CD4-positive, alpha-beta T cell (primary cell): ENCODE measurements around the gene REPIN1. TPM values are rescaled to one million over a fixed set of nuclear protein-coding genes. Genes with fewer than 3 reads are reported as not detected.

Experiments
- ATAC-seq: fragments of 200-7000 bp; cut with Tn5 transposase; one replicate; pipeline ENCODE4 v1.10.0; 2022; ENCODE audit warnings: mild to moderate bottlenecking; ENCODE audit not compliant: poor library complexity
- CTCF ChIA-PET: fragments of 350-600 bp; sonication (Branson Sonifier 250); formaldehyde crosslinking; loops from one replicate; lab custom pipeline; 2021; ENCODE audit warnings: antibody characterized with exemption, inconsistent platforms; lab: Charles Lee
- POLR2A ChIA-PET: fragments of 350-600 bp; sonication (Branson Sonifier 250); formaldehyde crosslinking; loops from one replicate; lab custom pipeline; 2021; ENCODE audit warnings: antibody characterized with exemption, inconsistent platforms; lab: Charles Lee
- DNase-seq, 14 experiments: peaks; one replicate each; pipeline ENCODE4 v3.0.0-alpha.2; 2013 to 2020; ENCODE audit warnings: mixed read lengths in 2 of 14
- H3K27ac ChIP-seq, 2 donors: one replicate each; pipeline versions ENCODE4 v1.5.1 to v1.7.0; 2013; ENCODE audit warnings: low read length in 2 of 2, low read depth in 1 of 2, mild to moderate bottlenecking in 1 of 2
- H3K27me3 ChIP-seq, 2 experiments: 1 replicate in 1 of 2; 2 replicates in 1 of 2; pipeline versions ENCODE4 v1.6.1 to v1.7.0; 2013; ENCODE audit warnings: low read length in 2 of 2, control low read depth in 1 of 2, mild to moderate bottlenecking in 1 of 2, moderate library complexity in 1 of 2; ENCODE audit not compliant: insufficient read depth in 2 of 2, control insufficient read depth in 1 of 2
- H3K36me3 ChIP-seq: one replicate; pipeline ENCODE4 v1.6.1; 2013; ENCODE audit warnings: low read length, control low read depth; ENCODE audit not compliant: insufficient read depth
- H3K4me1 ChIP-seq: one replicate; pipeline ENCODE4 v1.6.1; 2013; ENCODE audit warnings: low read length, control low read depth; ENCODE audit not compliant: insufficient read depth
- H3K4me3 ChIP-seq: one replicate; pipeline ENCODE4 v1.5.1; 2013; ENCODE audit warnings: mild to moderate bottlenecking, low read length, moderate library complexity
- H3K9me3 ChIP-seq, 2 experiments: 1 replicate in 1 of 2; 2 replicates in 1 of 2; pipeline versions ENCODE4 v1.6.1 to v1.7.0; 2013; ENCODE audit warnings: low read length in 2 of 2, mild to moderate bottlenecking in 2 of 2, control low read depth in 1 of 2, moderate library complexity in 1 of 2; ENCODE audit not compliant: control insufficient read depth in 1 of 2, insufficient read depth in 1 of 2
- H3K27ac Mint-ChIP-seq: one replicate; pipeline ENCODE4 v1.8.0; 2020; ENCODE audit warnings: mixed read lengths
- H3K27me3 Mint-ChIP-seq: one replicate; pipeline ENCODE4 v1.8.0; 2021; ENCODE audit warnings: mixed read lengths
- H3K36me3 Mint-ChIP-seq: one replicate; pipeline ENCODE4 v1.8.0; 2021; ENCODE audit warnings: low read depth, mixed read lengths
- H3K4me1 Mint-ChIP-seq: one replicate; pipeline ENCODE4 v1.8.0; 2021; ENCODE audit warnings: low read depth, mixed read lengths
- H3K4me3 Mint-ChIP-seq: one replicate; pipeline ENCODE4 v1.8.0; 2020; ENCODE audit warnings: mild to moderate bottlenecking, mixed read lengths
- H3K9me3 Mint-ChIP-seq: one replicate; pipeline ENCODE4 v1.8.0; 2020; ENCODE audit warnings: mixed read lengths
- CTCF ChIP-seq: fragments of 200-600 bp; IDR thresholded peaks from one replicate; pipeline ENCODE4 v1.8.0; 2022; ENCODE audit warnings: antibody characterized with exemption, mild to moderate bottlenecking
- intact Hi-C, 2 experiments: fragments of 100-400 bp; cut with DNase I in 1 of 2; cut with micrococcal nuclease in 1 of 2; formaldehyde crosslinking; loops; one replicate each; pipeline versions ENCODE4 v1.15.1 to v1.9.0; 2023 to 2025; cut with DNase I, micrococcal nuclease
- total RNA-seq, 174 experiments: library from RNA in 2 of 174; stranded (reverse) in 2 of 174; gene quantifications; one replicate each; pipeline ENCODE4 v1.2.3 and lab custom pipeline; 2021 to 2026

REPIN1 gene
- total RNA-seq, 2 experiments from 2014 or later = 58.2 to 59.8 TPM

DNA sequence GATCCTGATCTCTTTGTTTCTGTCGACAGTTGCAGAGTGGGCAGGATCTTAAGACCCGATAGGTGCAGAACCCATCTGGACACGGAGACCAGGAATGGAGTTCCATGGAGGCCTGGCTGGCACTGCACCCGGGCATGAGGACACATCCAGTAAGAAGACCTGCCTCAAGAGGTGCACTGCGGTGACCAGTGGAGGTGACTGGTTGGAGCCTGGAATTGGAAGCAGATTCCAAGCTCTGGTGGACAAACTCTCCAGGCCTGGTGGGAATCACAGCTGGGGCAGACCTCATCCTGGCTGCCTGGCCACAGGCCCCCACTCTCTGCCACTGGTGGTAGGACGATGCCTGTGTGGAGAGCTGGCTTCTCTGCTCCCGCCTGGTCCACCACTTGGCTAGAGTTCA is 41.5 kb downstream of the REPIN1 start:
- Histone ChIP-seq H3K36me3 (peaks cover 27% of the 10 kb centered on the region), H3K27me3 (no peaks in the 10 kb centered on the region), H3K4me1 (peaks cover 21% of the 10 kb centered on the region), H3K27ac (no peak overlapping the region), H3K9me3 (no peaks in the 10 kb centered on the region), H3K4me3 (no peak overlapping the region)
- ChIA-PET CTCF (no interaction called here), POLR2A (no interaction called here)
- Mint-ChIP-seq H3K27ac (no peak overlapping the region), H3K9me3 (no peaks in the 10 kb centered on the region), H3K27me3 (no peaks in the 10 kb centered on the region), H3K36me3 (peaks cover 51% of the 10 kb centered on the region), H3K4me3 (no peak overlapping the region), H3K4me1 (peaks cover 21% of the 10 kb centered on the region)
- peak in 1 of 14 experiments; percentile 4 for DNase-seq
- ATAC-seq = no peak
- intact Hi-C loops = loop anchor here in 1 of 2 experiments (5.0 kb wide), 1 partner anchor 873 kb away; no protein-coding TSS in a partner anchor
- TF ChIP-seq CTCF = no peak

GRCh38 chr7:150410680-150411346 is 42.2 kb downstream of the REPIN1 start:
- no peak for TF ChIP-seq CTCF
- intact Hi-C loops = loop anchor here in 1 of 2 experiments (5.0 kb wide), 1 partner anchor 874 kb away; no protein-coding TSS in a partner anchor

GRCh38 chr7:150411606-150412005 is 43.0 kb downstream of the REPIN1 start:
- H3K27ac Mint-ChIP-seq = peak overlapping the region; percentile 51

More at GRCh38 chr7:150410680-150411346, 42.2 kb downstream of the REPIN1 start:
- Mint-ChIP-seq H3K27me3 (no peaks in the 10 kb centered on the region), H3K9me3 (no peaks in the 10 kb centered on the region), H3K4me3 (no peak overlapping the region), H3K4me1 (peaks cover 17% of the 10 kb centered on the region), H3K27ac (peak overlapping the region; percentile 51), H3K36me3 (peaks cover 46% of the 10 kb centered on the region)
- ATAC-seq (no peak), DNase-seq (no peak)
- ChIA-PET CTCF (no interaction called here), POLR2A (no interaction called here)
- Histone ChIP-seq H3K36me3 (peaks cover 27% of the 10 kb centered on the region), H3K27ac (no peak overlapping the region), H3K9me3 (no peaks in the 10 kb centered on the region), H3K4me1 (peaks cover 18% of the 10 kb centered on the region), H3K27me3 (no peaks in the 10 kb centered on the region), H3K4me3 (no peak overlapping the region)

More at GRCh38 chr7:150411606-150412005, 43.0 kb downstream of the REPIN1 start:
- Mint-ChIP-seq H3K4me1 (peaks cover 9% of the 10 kb centered on the region), H3K4me3 (no peak overlapping the region), H3K36me3 (peaks cover 40% of the 10 kb centered on the region), H3K27me3 (no peaks in the 10 kb centered on the region), H3K9me3 (no peaks in the 10 kb centered on the region)
- POLR2A ChIA-PET = no interaction called here
- DNase-seq (no peak), ATAC-seq (no peak)
- Histone ChIP-seq H3K27ac (no peak overlapping the region), H3K27me3 (no peaks in the 10 kb centered on the region), H3K9me3 (no peaks in the 10 kb centered on the region), H3K4me1 (peaks cover 10% of the 10 kb centered on the region), H3K4me3 (no peak overlapping the region), H3K36me3 (peaks cover 27% of the 10 kb centered on the region)
- no peak for TF ChIP-seq CTCF
- intact Hi-C loops = loop anchor here in 1 of 2 experiments (5.0 kb wide), 1 partner anchor 874 kb away; no protein-coding TSS in a partner anchor
- CTCF ChIA-PET = interaction anchor here (1.0 kb wide), 1 partner anchor 37 kb away, joined by 3 read pairs; no protein-coding TSS in a partner anchor
